Neural cell (in vitro differentiated cells): ENCODE measurements around the gene BICD1. TPM values are rescaled to one million over a fixed set of nuclear protein-coding genes. Genes with fewer than 3 reads are reported as not detected.
A peak's percentile ranks its signal among the peaks of the same experiment; 100 is the strongest.

Experiments used
- H2AFZ ChIP-seq: fragments of 200-600, 300-800 bp; sonication (generic), shearing (Covaris generic); 2 replicates; pipeline ENCODE4 v1.6.0; 2014; ENCODE audit warnings: low read depth, mild to moderate bottlenecking, antibody characterized with exemption, low read length, moderate library complexity
- H3F3A ChIP-seq: fragments of 200-600 bp; shearing (Covaris generic); 2 replicates; pipeline ENCODE4 v1.6.1; 2016; ENCODE audit warnings: mild to moderate bottlenecking, moderate library complexity, mixed read lengths, antibody characterized with exemption, low read length; ENCODE audit not compliant: insufficient read depth, poor library complexity, severe bottlenecking
- H3K27ac ChIP-seq: fragments of 200-600, 300-800 bp; sonication (generic), shearing (Covaris generic); 2 replicates; pipeline ENCODE4 v1.5.1; 2014; ENCODE audit warnings: mild to moderate bottlenecking, low read length, moderate library complexity
- H3K27me3 ChIP-seq: fragments of 300-800, 200-600 bp; sonication (generic), shearing (Covaris generic); 2 replicates; pipeline ENCODE4 v1.6.0; 2014; ENCODE audit warnings: mild to moderate bottlenecking, low read depth, low read length, moderate library complexity; ENCODE audit not compliant: insufficient read depth
- H3K36me3 ChIP-seq: fragments of 300-800, 200-600 bp; sonication (generic), shearing (Covaris generic); 2 replicates; pipeline ENCODE4 v1.5.1; 2014; ENCODE audit warnings: mild to moderate bottlenecking, antibody characterized with exemption, low read length, moderate library complexity; ENCODE audit not compliant: insufficient read depth
- H3K4me2 ChIP-seq: fragments of 300-800, 200-600 bp; sonication (generic), shearing (Covaris generic); 2 replicates; pipeline ENCODE4 v1.6.0; 2014; ENCODE audit warnings: mild to moderate bottlenecking, low read length
- H3K4me3 ChIP-seq: fragments of 300-800, 200-600 bp; sonication (generic), shearing (Covaris generic); 2 replicates; pipeline ENCODE4 v1.5.1; 2014; ENCODE audit warnings: mild to moderate bottlenecking, low read length, moderate library complexity
- H3K79me2 ChIP-seq: fragments of 200-600 bp; shearing (Covaris generic); replicated peaks from 2 replicates; pipeline ENCODE4 v1.6.0; 2014; ENCODE audit warnings: mild to moderate bottlenecking, low read length, moderate library complexity; ENCODE audit not compliant: insufficient read depth
- H3K9ac ChIP-seq: fragments of 300-800, 200-600 bp; sonication (generic), shearing (Covaris generic); 2 replicates; pipeline ENCODE4 v1.6.1; 2016; ENCODE audit warnings: mild to moderate bottlenecking, low read length, mixed read lengths
- H3K9me2 ChIP-seq: fragments of 200-600 bp; shearing (Covaris generic); 2 replicates; pipeline ENCODE4 v1.6.1; 2016; ENCODE audit warnings: mild to moderate bottlenecking, low read length, mixed read lengths; ENCODE audit not compliant: insufficient read depth
- H3K9me3 ChIP-seq: fragments of 200-600, 300-800 bp; sonication (generic), shearing (Covaris generic); 2 replicates; pipeline ENCODE4 v1.6.1; 2016; ENCODE audit warnings: mild to moderate bottlenecking, mixed run types, low read length, moderate library complexity, mixed read lengths
- H4K20me1 ChIP-seq: fragments of 200-600 bp; shearing (Covaris generic); 2 replicates; pipeline ENCODE4 v1.6.1; 2016; ENCODE audit warnings: mild to moderate bottlenecking, mixed run types; ENCODE audit not compliant: insufficient read depth
- EP300 ChIP-seq: fragments of 450-650 bp; conservative IDR thresholded peaks from 2 replicates; pipeline ENCODE4 v1.6.1; 2014; ENCODE audit warnings: antibody characterized with exemption, mild to moderate bottlenecking, moderate library complexity; ENCODE audit not compliant: poor library complexity, severe bottlenecking
- EZH2 ChIP-seq: fragments of 200-600, 300-800 bp; shearing (Covaris generic), sonication (generic); IDR thresholded peaks from 2 replicates; pipeline ENCODE4 v1.6.1; 2014; ENCODE audit warnings: antibody characterized with exemption, low read length, borderline replicate concordance, mild to moderate bottlenecking; ENCODE audit not compliant: insufficient read depth, poor library complexity, severe bottlenecking
- MXI1 ChIP-seq: fragments of 450-650 bp; conservative IDR thresholded peaks from 2 replicates; pipeline ENCODE4 v1.6.1; 2014; ENCODE audit warnings: antibody characterized with exemption, mild to moderate bottlenecking; ENCODE audit not compliant: poor library complexity, severe bottlenecking
- POLR2AphosphoS5 ChIP-seq: IDR thresholded peaks from 2 replicates; pipeline ENCODE4 v1.6.1; 2012
- RAD21 ChIP-seq: fragments of 450-650 bp; conservative IDR thresholded peaks from 2 replicates; pipeline ENCODE4 v1.6.1; 2014; ENCODE audit warnings: antibody characterized with exemption, mild to moderate bottlenecking, moderate library complexity
- polyA plus RNA-seq: library from polyadenylated mRNA; depleted of rRNA; stranded (reverse); fragments of >200 nt; gene quantifications from 2 replicates; pipeline ENCODE4 v1.2.3, GENCODE V29; 2014
- TF ChIP-seq, protein P1 (sequence below): IDR thresholded peaks from 2 replicates; pipeline ENCODE4 v1.6.1; 2012; ENCODE audit warnings: borderline replicate concordance
- TF ChIP-seq, protein P2 (sequence below): fragments of 450-650 bp; IDR thresholded peaks from 2 replicates; pipeline ENCODE4 v1.5.1; 2014; ENCODE audit warnings: antibody characterized with exemption, mild to moderate bottlenecking, moderate library complexity; ENCODE audit not compliant: poor library complexity, severe bottlenecking

Gene BICD1
- polyA plus RNA-seq, 1 donor from 2014 or later, result 41.1 TPM

DNA sequence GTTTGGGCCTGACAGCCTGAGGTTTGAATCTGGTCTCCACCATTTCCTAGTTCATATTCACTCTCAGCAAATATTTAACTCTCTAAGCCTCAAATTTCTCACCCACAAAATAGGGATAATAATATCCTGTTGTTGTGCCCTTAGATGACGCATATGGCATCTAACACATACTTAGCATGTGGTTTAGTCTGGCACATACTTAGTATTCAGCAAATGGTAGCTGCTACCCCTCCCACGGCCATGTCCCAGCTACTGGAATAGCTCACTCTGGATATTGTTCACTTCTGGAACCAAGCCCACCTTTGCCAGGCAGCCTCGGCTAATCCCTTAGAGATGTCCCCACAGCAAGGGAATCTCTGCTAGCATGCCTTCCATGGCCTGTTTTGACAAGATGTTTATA, 53.3 kb downstream of the BICD1 start:
- peaks cover 9% of the 10 kb centered on the region for H3F3A ChIP-seq
- H3K9me2 ChIP-seq, result no peaks in the 10 kb centered on the region
- TF ChIP-seq RAD21, result no peak
- TF ChIP-seq, protein P1, sequence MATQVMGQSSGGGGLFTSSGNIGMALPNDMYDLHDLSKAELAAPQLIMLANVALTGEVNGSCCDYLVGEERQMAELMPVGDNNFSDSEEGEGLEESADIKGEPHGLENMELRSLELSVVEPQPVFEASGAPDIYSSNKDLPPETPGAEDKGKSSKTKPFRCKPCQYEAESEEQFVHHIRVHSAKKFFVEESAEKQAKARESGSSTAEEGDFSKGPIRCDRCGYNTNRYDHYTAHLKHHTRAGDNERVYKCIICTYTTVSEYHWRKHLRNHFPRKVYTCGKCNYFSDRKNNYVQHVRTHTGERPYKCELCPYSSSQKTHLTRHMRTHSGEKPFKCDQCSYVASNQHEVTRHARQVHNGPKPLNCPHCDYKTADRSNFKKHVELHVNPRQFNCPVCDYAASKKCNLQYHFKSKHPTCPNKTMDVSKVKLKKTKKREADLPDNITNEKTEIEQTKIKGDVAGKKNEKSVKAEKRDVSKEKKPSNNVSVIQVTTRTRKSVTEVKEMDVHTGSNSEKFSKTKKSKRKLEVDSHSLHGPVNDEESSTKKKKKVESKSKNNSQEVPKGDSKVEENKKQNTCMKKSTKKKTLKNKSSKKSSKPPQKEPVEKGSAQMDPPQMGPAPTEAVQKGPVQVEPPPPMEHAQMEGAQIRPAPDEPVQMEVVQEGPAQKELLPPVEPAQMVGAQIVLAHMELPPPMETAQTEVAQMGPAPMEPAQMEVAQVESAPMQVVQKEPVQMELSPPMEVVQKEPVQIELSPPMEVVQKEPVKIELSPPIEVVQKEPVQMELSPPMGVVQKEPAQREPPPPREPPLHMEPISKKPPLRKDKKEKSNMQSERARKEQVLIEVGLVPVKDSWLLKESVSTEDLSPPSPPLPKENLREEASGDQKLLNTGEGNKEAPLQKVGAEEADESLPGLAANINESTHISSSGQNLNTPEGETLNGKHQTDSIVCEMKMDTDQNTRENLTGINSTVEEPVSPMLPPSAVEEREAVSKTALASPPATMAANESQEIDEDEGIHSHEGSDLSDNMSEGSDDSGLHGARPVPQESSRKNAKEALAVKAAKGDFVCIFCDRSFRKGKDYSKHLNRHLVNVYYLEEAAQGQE, result no peak
- no peaks in the 10 kb centered on the region for H4K20me1 ChIP-seq
- no peaks in the 10 kb centered on the region for H3K36me3 ChIP-seq
- peaks cover 5% of the 10 kb centered on the region for H3K79me2 ChIP-seq
- peak overlapping the region; percentile 74 for H3K27ac ChIP-seq
- H2AFZ ChIP-seq, result no peak overlapping the region
- H3K4me3 ChIP-seq, result peak overlapping the region; percentile 16
- no peaks in the 10 kb centered on the region for H3K27me3 ChIP-seq
- peak overlapping the region; percentile 15 for H3K9ac ChIP-seq
- H3K4me2 ChIP-seq, result no peak overlapping the region
- no peaks in the 10 kb centered on the region for H3K9me3 ChIP-seq

DNA sequence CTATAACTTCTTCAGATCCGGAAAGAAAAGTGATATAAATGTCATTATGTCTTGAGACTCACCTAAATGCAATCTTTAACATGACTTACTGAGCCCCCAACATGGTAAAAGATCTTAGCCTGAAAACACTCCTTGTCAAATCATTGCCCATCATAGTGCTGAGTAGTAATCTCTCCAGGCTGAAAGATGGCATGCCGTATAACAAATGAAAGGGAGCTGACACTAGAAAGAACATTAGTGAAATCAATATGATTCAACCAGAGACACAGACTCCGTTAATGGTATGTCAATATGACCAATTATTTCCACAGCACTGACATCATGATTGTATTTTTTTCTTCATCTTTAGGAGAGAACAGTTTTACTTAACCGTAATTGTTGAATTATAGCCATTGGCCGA, 54.4 kb downstream of the BICD1 start:
- TF ChIP-seq POLR2AphosphoS5, result peak; percentile 93
- TF ChIP-seq, protein P1, result peak; percentile 57
- no peak for TF ChIP-seq EZH2
- peak; percentile 98 for TF ChIP-seq EP300
- TF ChIP-seq MXI1, result peak; percentile 37
- TF ChIP-seq RAD21, result no peak
- TF ChIP-seq, protein P2, sequence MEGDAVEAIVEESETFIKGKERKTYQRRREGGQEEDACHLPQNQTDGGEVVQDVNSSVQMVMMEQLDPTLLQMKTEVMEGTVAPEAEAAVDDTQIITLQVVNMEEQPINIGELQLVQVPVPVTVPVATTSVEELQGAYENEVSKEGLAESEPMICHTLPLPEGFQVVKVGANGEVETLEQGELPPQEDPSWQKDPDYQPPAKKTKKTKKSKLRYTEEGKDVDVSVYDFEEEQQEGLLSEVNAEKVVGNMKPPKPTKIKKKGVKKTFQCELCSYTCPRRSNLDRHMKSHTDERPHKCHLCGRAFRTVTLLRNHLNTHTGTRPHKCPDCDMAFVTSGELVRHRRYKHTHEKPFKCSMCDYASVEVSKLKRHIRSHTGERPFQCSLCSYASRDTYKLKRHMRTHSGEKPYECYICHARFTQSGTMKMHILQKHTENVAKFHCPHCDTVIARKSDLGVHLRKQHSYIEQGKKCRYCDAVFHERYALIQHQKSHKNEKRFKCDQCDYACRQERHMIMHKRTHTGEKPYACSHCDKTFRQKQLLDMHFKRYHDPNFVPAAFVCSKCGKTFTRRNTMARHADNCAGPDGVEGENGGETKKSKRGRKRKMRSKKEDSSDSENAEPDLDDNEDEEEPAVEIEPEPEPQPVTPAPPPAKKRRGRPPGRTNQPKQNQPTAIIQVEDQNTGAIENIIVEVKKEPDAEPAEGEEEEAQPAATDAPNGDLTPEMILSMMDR, result no peak
- peak overlapping the region; percentile 40 for H3K4me3 ChIP-seq
- no peaks in the 10 kb centered on the region for H4K20me1 ChIP-seq
- H3K36me3 ChIP-seq, result no peaks in the 10 kb centered on the region
- peaks cover 5% of the 10 kb centered on the region for H3F3A ChIP-seq
- no peaks in the 10 kb centered on the region for H3K9me3 ChIP-seq
- no peaks in the 10 kb centered on the region for H3K27me3 ChIP-seq
- H3K79me2 ChIP-seq, result peaks cover 10% of the 10 kb centered on the region
- peak overlapping the region; percentile 74 for H3K27ac ChIP-seq
- H2AFZ ChIP-seq, result no peak overlapping the region
- no peaks in the 10 kb centered on the region for H3K9me2 ChIP-seq
- no peak overlapping the region for H3K9ac ChIP-seq
- peak overlapping the region; percentile 57 for H3K4me2 ChIP-seq
